Measurements from ENCODE around the gene CUL7. TPM values are rescaled to one million over a fixed set of nuclear protein-coding genes. Genes with fewer than 3 reads are reported as not detected.
A peak's percentile ranks its signal among the peaks of the same experiment; 100 is the strongest.

CUL7 gene
- total RNA-seq, 1 donor from 2014 or later, result 20.1 TPM

GRCh38 chr6:43095939-43096338 lies 42.3 kb upstream of the CUL7 start:
- Histone ChIP-seq H3K4me3 (peak overlapping the region; percentile 29), H3K27ac (peak overlapping the region; percentile 77), H3K4me1 (peaks cover 53% of the 10 kb centered on the region), H3K9me3 (no peaks in the 10 kb centered on the region), H3K36me3 (no peaks in the 10 kb centered on the region), H3K27me3 (no peaks in the 10 kb centered on the region)
- intact Hi-C loops (cut with DNase I), result no loop called here
- ATAC-seq (no peak), DNase-seq (no peak)
- TF ChIP-seq CTCF (IDR thresholded peaks at IDR 0.05), result no peak

GRCh38 chr6:43093436-43094289 lies 40.0 kb upstream of the CUL7 start:
- H3K4me1 ChIP-seq, result peaks cover 56% of the 10 kb centered on the region
- no peaks in the 10 kb centered on the region for H3K9me3 ChIP-seq
- peak overlapping the region; percentile 60 for H3K27ac ChIP-seq
- intact Hi-C loops (cut with DNase I), result no loop called here
- H3K36me3 ChIP-seq, result no peaks in the 10 kb centered on the region
- peak overlapping the region; percentile 35 for H3K4me3 ChIP-seq
- no peaks in the 10 kb centered on the region for H3K27me3 ChIP-seq
- ATAC-seq (peak; percentile 50), DNase-seq (no peak)
- no peak for TF ChIP-seq CTCF (IDR thresholded peaks at IDR 0.05)

- no peak overlapping the region for H3K4me3 ChIP-seq
- peaks cover 53% of the 10 kb centered on the region for H3K4me1 ChIP-seq
- TF ChIP-seq CTCF (IDR thresholded peaks at IDR 0.05), result no peak
- intact Hi-C loops (cut with DNase I), result no loop called here
- no peaks in the 10 kb centered on the region for H3K9me3 ChIP-seq
- no peak for ATAC-seq
- DNase-seq, result no peak
- no peak overlapping the region for H3K27ac ChIP-seq
- H3K27me3 ChIP-seq, result no peaks in the 10 kb centered on the region
- no peaks in the 10 kb centered on the region for H3K36me3 ChIP-seq
Observed at GRCh38 chr6:43092635-43093034, 39.0 kb upstream of the CUL7 start.

GRCh38 chr6:43091436-43091991 lies 37.9 kb upstream of the CUL7 start:
- Histone ChIP-seq H3K36me3 (no peaks in the 10 kb centered on the region), H3K9me3 (no peaks in the 10 kb centered on the region), H3K4me1 (peaks cover 44% of the 10 kb centered on the region), H3K27ac (peak overlapping the region; percentile 86), H3K4me3 (no peak overlapping the region), H3K27me3 (no peaks in the 10 kb centered on the region)
- intact Hi-C loops (cut with DNase I), result no loop called here
- DNase-seq (no peak), ATAC-seq (no peak)
- TF ChIP-seq CTCF (IDR thresholded peaks at IDR 0.05), result no peak

- no peak overlapping the region for H3K4me3 ChIP-seq
- ATAC-seq (no peak), DNase-seq (no peak)
- no peaks in the 10 kb centered on the region for H3K27me3 ChIP-seq
- no peaks in the 10 kb centered on the region for H3K36me3 ChIP-seq
- intact Hi-C loops (cut with DNase I), result no loop called here
- TF ChIP-seq CTCF (IDR thresholded peaks at IDR 0.05), result no peak
- H3K27ac ChIP-seq, result peak overlapping the region; percentile 86
- peaks cover 47% of the 10 kb centered on the region for H3K4me1 ChIP-seq
- no peaks in the 10 kb centered on the region for H3K9me3 ChIP-seq
Observed at GRCh38 chr6:43091020-43091419, 37.4 kb upstream of the CUL7 start.

All from upper lobe of right lung (tissue), 1 donor.